A549 treated with ZK216348 at 1 μM for 4 hours (cell line): ENCODE results near the gene POLR1E. TPM values are rescaled to one million over a fixed set of nuclear protein-coding genes. Genes with fewer than 3 reads are reported as not detected.

ENCODE experiments used
- total RNA-seq: library from RNA; stranded (reverse); fragments of 200-300 nt; extraction: Qiagen RNA extraction; gene quantifications from 5 replicates; pipeline ENCODE4 v1.2.3, GENCODE V29; 2022; ENCODE audit warnings: low read depth

Gene POLR1E, protein sequence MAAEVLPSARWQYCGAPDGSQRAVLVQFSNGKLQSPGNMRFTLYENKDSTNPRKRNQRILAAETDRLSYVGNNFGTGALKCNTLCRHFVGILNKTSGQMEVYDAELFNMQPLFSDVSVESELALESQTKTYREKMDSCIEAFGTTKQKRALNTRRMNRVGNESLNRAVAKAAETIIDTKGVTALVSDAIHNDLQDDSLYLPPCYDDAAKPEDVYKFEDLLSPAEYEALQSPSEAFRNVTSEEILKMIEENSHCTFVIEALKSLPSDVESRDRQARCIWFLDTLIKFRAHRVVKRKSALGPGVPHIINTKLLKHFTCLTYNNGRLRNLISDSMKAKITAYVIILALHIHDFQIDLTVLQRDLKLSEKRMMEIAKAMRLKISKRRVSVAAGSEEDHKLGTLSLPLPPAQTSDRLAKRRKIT
- total RNA-seq, result 35.8 to 42.2 TPM (median 37.0 TPM) in 5 replicates

DNA sequence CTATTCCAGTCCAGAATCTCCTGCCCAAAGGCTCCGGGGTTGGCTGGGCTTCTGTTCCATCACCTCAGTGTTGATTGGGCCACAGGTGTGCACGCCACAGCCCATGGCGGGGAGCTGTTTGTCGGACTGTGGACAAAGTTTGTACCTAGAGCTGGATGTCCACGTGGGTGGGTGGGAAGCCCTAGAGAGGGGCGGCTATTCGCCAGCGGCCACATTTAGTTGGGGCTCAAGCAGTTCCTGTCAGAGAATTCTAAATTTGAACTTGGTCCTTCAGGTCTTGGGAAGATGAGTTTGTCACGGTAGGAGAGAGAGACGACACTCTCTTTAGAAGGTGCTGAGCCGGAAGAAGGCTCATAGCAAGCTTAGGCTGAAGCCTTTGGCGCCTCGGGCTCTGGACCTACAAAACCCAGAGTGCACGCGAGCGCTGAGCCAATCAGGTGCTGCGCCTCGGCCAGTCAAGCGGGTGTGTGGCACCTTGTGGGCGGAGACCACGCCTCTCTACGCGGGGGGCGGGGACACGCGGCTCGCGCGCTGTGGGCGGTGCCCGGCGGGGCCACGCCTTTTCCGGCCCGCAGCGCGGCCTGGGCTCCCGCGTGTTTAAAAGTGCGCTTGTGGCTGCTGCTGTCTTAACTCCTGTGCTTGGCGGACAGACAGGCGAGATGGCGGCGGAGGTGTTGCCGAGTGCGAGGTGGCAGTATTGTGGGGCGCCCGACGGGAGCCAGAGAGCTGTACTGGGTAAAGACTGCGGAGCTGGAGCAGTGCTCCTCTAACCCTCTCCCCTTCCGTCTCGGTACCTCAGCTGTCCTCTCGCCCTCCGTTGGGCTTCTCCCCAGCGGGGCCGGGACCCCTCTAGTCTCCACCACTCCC is at the start of gene POLR1E:
Gene POLR1E, plus strand, starts transcription at position 560 of the 867 bp plus-strand sequence. Its CDS starts 100 bp downstream, at position 660.

DNA sequence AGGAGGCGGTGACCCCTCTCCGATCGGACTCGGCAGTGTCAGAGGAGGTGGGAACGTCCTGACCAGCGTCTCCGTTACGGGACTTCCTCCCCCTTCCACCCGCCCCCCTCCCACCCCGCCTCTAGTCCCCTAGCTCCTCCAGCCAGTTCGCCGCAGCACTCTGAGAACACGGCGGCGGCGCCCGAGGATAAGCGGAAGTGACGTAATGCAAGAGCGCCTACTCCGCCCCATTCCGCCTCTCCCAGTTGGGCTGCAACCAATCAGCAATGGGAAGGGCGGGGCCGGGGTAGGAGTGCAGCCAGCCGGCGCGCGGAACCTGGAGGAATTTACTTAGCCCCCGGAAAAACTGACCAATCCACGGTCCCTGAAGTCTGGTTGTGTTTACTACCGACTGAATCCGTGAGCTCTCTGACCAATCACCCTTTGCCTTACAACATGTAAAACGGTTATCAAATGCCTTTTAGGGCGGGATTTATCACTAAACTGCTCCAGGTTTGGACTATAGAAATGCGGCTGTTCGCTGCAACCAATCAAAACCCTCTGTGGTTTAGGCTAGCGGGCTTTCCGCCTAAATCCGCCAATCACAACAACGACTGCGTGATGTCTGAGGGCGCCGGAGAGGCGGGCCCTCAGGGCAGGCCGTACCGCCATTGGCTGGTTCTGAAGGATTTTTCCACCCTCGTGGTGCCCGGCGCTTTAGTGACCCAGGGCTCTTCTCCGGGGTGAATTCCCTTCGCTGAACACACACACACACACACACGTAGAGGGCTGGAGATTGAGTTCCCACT is 20.3 kb upstream of the POLR1E start, which contains the start of gene ZBTB5:
Gene ZBTB5, minus strand, starts transcription at position 202 of the 788 bp plus-strand sequence. CDS start 22,899 bp downstream, outside the sequence.

Other genes with a start within 250 kb of the POLR1E start
- gene GRHPR, start 63.3 kb upstream of the POLR1E start, total RNA-seq, result 115 to 178 TPM (median 165 TPM) in 5 replicates
- gene ZBTB5, start 20.5 kb upstream of the POLR1E start, total RNA-seq, result 5.5 to 8.9 TPM (median 7.9 TPM) in 5 replicates
- gene FBXO10, start 90.4 kb downstream of the POLR1E start, total RNA-seq, result 4.8 to 8.8 TPM (median 7.8 TPM) in 5 replicates
- 297 to 340 TPM (median 331 TPM) in 5 replicates for gene TOMM5, start 106.6 kb downstream of the POLR1E start, total RNA-seq
- 0.02 to 0.06 TPM (median 0.04 TPM) in 4 of 5 replicates, not detected in the other for gene FRMPD1, start 165.0 kb downstream of the POLR1E start, total RNA-seq